8988T (cell line): Measurements from ENCODE around the gene SMYD4.
"Not testable (repeated sequence)": the region's sequence is repeated elsewhere in the genome, so short reads cannot be mapped to it uniquely, and the experiment has no call there.

ENCODE experiments used
- DNase-seq: peaks from one replicate; pipeline ENCODE4 v3.0.0; 2011

The SMYD4 gene

DNA sequence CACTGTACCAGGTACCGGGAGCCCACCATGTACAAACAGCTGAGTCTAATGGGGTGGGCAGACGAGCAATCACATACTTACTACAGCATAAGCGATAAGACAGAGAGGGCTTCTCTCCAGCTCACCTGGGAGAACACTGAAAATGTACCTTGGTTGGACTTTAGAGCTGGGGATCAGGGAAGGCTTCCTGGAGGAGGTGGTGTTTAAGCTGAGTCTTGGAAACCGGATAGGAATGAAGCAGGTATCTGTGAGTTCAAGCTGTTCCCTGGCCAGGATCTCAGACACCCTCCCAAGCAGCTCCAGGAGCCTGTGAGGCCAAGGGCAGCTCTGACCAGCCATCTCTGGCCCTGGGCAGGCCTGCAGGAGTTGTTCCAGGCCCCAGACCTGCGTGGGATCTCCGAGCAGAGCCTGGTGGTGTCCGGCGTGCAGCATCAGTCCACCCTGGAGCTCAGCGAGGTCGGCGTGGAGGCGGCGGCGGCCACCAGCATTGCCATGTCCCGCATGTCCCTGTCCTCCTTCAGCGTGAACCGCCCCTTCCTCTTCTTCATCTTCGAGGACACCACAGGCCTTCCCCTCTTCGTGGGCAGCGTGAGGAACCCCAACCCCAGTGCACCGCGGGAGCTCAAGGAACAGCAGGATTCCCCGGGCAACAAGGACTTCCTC, 75.8 kb downstream of the SMYD4 start:
- DNase-seq: no peak

DNA sequence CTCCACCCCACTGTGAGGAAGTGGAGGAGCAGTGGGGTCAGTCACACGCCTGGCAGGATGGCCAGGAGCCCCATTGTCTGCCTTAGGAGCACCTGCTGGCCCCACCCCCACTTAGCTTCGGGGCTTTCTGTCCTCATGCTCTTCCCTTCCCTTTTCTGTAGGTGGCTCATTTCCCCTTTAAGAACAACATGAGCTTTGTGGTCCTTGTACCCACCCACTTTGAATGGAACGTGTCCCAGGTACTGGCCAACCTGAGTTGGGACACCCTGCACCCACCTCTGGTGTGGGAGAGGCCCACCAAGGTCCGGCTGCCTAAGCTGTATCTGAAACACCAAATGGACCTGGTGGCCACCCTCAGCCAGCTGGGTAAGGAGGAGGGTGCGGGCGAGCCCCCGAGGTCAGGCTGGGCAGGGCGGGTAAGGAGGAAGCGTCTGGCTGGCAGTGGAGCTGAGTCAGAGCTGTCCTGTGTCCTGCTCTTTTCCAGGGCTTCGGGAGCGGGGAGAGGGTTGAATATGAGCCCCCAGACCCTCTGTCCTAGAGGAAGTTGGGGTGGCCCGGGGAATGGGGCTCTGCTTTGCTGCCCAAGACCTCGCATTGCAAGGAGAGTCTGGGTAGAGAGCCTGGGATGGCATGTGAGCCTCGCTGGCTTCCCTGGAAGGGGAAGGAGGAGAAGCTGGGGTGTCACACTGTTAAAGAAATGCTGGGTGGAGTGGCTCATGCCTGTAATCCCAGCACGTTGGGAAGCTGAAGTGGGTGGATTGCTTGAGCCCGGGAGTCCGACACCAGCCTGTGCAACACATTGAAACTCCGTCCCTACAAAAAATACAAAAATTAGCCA, 77.1 kb downstream of the SMYD4 start:
- DNase-seq: no peak

DNA sequence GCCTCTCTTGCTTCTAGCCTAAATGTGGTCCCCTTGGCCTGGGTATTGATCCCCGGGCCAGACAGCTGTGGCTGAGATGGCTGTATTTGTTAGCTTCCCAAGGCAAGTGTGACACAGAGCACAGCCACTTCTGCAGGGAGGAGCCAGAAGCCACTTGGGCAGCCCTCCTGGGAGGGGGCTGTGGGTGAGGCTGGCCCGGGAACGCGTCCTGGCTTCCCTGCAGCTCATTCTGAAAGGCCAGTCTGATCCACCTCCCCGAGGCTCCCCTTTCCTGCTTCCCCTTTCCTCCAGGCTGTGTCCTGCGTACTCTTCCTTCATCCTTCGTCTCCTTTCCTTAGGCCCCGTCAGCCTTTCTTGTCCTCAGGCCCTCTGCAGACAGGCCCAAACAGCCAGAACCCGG, 79.1 kb downstream of the SMYD4 start:
- DNase-seq: no peak

- no peak for DNase-seq
These were observed 82.6 kb downstream of the SMYD4 start for GRCh38 chr17:1746975-1747543.

DNA sequence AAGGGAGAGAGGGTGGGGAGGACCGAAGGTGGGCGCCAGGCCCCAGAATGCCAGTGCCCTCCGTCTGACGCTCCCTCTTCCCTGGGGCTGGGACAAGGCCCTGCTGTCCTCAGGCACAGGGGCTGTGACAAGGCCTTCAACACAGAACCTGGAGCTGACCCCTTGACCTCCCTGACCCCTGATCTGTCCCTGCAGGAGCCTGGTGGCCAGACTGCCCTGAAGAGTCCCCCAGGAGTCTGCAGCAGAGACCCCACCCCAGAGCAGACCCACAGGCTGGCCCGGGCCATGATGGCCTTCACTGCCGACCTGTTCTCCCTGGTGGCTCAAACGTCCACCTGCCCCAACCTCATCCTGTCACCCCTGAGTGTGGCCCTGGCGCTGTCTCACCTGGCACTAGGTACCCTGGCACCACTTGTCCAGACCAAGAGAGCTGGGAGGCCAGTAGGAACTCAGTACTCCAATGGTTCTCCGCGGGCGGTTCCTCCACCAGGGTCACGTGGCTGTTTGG, 84.1 kb downstream of the SMYD4 start:
- no peak for DNase-seq

GRCh38 chr17:1744551-1745512, 84.9 kb downstream of the SMYD4 start:
- no peak for DNase-seq

GRCh38 chr17:1743088-1743439, 86.6 kb downstream of the SMYD4 start:
- no peak for DNase-seq

- DNase-seq: no peak
These were observed 87.2 kb downstream of the SMYD4 start, which contains the start of gene SERPINF2 for GRCh38 chr17:1742371-1743087. SERPINF2 (plus strand) TSS chr17:1742871; CDS start chr17:1744996, 2,125 bp downstream.

DNA sequence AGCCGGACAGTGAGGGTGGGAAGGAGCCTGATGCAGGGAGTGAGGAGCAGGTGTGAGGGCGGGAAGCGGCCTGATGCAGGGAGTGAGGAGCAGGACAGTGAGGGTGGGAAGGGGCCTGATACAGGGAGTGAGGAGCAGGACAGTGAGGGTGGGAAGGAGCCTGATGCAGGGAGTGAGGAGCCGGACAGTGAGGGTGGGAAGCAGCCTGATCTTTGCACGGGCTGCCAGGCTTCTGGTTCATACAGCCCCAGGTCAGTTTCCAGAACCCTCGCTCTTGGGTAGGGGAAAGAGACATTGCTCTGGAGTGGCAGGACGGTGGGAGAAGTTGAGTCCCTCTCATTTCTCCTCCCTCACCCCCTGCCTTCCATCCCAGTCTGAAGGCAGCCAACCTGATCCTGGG, 87.8 kb downstream of the SMYD4 start:
- not testable (repeated sequence) for DNase-seq

DNA sequence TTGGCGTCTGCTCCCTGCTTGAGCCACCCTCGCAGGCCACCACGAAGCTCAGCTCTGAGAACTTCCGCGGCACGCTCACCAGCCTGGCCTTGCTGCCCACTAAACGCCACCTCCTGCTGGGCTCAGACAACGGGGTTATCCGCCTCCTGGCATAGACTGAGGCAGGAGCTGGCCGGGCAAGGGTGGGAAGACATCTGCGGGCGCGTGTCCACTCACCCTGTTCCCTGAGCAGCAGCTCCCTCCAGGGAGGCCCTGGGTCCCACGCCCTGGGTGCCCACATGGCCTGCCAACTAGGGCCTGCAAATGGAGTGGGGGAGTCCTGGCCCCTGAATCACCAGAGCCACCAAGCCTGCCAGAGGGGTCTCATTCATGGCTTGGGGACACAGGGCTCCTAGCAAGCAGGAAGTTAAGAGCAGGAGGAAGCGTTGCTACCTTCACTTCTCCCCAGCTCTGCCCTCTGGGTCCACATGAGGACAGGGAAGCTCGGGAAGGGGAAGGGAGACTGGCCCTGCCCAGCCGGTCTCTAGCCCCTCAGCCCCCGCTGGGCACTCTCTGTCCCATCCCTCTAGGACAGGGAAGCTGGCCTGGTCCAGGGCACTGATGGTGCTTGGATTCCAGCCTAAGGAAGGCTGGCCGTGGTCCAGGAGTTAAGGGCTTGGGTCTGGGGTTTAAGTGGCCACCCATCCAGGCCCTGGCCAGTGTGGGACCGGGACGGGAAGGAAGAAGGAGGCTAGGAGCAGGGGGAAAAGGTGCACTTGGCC, 92.0 kb downstream of the SMYD4 start:
- no peak for DNase-seq

DNA sequence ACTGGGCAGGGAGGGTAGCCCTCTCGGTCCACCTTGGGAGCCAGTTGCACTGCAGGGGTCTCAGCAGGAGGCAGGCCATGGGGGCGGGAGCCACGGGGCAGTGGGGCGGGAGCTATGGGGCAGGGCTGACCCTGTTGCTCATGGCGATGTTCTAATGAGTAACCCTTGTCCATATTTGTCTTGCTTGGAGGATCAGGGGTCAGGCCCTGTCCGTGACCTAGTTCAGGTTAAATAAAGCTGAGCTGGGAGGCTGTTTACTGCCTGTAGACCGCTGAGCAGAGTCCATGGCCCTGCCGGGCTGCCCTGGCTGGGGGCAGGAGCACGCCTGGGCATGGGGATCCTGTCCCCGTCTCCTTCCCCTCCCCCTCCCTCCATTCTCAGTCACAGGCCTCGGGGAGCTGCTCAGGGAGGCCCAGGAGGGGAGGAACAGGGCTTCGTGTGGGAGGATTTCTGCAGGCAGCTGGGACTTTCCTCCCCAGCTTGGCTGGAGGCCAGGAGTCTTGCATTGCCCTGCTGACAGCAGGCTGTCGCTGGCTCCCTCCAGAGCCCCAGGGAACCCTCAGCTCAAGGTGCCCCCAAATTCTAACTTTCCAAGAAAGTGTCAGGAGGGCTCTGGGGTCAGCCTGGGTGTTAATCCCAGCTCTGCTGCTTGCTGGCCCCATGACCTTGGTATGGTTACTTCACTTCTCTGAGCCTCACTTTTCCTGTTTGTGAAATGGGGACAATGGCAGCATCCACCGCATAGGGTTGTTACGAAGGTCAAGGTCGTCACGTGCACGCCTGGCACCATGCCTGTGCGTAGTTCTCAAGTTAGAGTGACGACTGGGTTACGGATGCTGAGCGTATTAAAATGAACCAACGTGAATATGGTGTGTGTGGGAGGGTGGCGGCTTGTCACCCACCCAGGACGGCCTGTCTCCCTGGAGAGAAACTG, 93.1 kb downstream of the SMYD4 start:
- DNase-seq: no peak

GRCh38 chr17:1735834-1736347, 93.8 kb downstream of the SMYD4 start:
- no peak for DNase-seq

GRCh38 chr17:1735418-1735817, 94.3 kb downstream of the SMYD4 start:
- no peak for DNase-seq

DNA sequence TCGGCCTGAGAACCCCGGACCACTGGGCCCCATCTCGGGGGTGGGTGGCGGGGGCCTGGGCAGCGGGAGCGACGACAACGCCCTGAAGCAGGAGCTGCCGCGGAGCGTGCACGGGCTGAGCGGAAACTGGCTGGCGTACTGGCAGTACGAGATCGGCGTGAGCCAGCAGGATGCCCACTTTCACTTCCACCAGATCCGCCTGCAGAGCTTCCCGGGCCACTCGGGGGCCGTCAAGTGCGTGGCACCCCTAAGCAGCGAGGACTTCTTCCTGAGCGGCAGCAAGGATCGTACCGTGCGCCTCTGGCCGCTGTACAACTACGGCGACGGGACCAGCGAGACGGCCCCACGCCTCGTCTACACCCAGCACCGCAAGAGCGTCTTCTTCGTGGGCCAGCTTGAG, 95.9 kb downstream of the SMYD4 start:
- DNase-seq: no peak

DNA sequence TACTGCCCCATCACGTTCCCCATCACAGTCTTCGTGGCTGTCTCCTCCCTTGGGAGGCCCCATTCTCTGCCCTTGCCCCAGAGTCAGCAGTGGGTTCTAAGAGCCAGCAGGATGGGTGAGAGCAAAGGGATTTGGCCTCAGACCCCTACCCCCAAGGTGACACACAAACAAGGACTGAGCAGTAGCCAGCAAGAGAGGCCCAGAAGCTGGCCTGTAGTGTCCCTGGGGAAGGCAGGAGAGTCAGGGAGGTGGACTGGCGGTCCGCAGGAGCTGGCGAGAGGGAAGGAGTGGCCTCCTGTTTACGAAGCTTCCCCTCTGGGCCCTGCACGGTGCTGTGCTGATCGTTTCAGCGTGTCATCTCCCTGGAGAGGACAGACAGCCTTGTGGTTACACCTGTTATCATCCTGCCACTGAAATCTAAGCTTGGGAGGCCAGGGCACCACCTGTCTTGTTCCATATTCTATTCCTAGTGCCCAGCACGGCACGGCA, 96.8 kb downstream of the SMYD4 start:
- DNase-seq: no peak

DNA sequence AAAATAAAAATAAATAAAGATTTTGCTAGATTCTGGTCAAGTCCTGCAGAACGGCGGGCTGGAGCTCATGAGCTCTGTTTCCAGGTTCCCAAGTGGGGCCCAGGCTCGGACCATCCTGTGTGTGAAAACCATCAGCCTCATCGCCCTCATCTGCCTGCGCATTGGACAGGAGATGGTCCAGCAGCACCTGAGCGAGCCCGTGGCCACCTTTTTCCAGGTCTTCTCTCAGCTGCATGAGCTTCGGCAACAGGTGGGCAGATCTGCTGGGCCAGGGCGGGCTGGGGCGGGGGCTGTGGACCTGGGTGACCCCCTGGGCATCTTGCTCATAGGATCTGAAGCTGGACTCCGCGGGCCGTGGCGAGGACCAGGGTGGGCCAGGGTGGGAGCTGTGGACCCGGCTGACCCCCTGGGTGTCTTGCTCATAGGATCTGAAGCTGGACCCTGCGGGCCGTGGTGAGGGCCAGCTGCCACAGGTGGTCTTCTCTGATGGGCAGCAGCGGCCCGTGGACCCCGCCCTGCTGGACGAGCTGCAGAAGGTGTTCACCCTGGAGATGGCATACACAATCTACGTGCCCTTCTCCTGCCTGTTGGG, 97.4 kb downstream of the SMYD4 start:
- DNase-seq: no peak

DNA sequence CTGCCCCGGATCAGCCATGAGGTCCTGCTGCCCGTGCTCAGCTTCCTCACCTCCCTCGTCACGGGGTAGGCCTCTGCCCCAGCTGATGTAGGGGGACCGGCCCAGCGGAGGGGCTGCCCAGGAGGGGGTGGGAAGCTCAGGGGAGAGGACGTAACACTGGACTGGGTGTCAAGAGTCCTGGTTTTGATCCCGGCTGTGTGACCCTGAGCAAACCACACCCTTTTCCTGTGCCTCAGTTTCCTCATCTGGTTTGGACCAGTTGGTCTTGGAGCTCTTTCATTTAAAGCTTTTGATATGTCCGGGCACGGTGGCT, 98.6 kb downstream of the SMYD4 start:
- no peak for DNase-seq

DNA sequence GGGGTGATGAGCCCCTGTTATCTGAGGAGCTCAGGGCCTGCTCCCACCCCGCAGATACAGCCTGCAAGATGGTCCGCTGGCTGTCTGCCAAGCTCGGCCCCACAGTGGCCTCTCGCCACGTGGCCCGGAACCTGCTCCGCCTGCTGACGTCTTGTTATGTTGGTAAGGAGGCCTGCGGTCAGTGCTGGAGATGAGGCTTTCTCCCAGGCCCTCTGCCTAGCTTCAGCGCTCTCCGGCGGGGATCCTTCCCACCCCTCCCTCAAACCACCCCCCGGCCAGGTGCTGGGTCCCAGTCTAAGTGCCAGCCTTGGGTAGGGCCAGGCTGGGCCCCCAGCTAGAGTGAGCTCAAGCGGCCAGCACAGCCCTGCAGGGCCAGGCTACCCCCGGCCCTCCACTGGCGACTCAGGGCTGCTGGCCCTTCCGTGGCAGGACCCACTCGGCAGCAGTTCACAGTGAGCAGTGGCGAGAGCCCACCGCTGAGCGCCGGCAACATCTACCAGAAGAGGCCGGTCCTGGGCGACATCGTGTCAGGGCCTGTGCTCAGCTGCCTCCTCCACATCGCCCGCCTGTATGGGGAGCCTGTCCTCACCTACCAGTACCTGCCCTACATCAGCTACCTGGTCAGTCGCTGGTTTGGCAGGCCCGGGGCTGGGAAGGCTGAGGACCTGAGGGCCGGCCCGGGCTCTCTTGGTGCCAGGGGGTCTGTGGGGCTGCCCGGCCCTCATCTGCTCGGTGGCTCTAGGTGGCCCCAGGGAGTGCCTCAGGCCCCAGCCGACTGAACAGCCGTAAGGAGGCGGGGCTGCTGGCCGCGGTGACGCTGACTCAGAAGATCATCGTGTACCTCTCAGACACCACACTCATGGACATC, 99.1 kb downstream of the SMYD4 start:
- no peak for DNase-seq

GRCh38 chr17:1729966-1730325, 99.8 kb downstream of the SMYD4 start:
- DNase-seq: no peak
